ENCODE measurements around the gene TTBK2. TPM values are rescaled to one million over a fixed set of nuclear protein-coding genes. Genes with fewer than 3 reads are reported as not detected.

TTBK2 gene
- total RNA-seq, 1 donor = 15.2 TPM

GRCh38 chr15:42921342-42921731, 759 bp upstream of the TTBK2 start:
- Histone ChIP-seq H3K4me1 (ENCODE audit: insufficient read depth, low read length) (peaks cover 12% of the 10 kb centered on the region), H3K27ac (ENCODE audit: low read depth, low read length) (peak overlapping the region; percentile 47), H4K20me1 (ENCODE audit: insufficient read depth, low read length) (no peaks in the 10 kb centered on the region), H3K27me3 (ENCODE audit: insufficient read depth, low read length) (no peaks in the 10 kb centered on the region), H3K4me2 (ENCODE audit: insufficient read depth, low read length) (peak overlapping the region; percentile 99), H3K36me3 (ENCODE audit: insufficient read depth, low read length) (no peaks in the 10 kb centered on the region), H3K9me3 (ENCODE audit: low read depth, low read length) (no peaks in the 10 kb centered on the region), H2AFZ (ENCODE audit: low read length) (peak overlapping the region; percentile 100), H3K4me3 (ENCODE audit: insufficient read depth, low read length) (peak overlapping the region; percentile 83), H3K79me2 (ENCODE audit: insufficient read depth, low read length) (peaks cover 17% of the 10 kb centered on the region)
- no peak for DNase-seq (ENCODE audit: insufficient read length, low spot score, missing footprints)
- TF ChIP-seq CTCF (IDR thresholded peaks at IDR 0.05; ENCODE audit: extremely low read depth, low read depth, low read length) = no peak

DNA sequence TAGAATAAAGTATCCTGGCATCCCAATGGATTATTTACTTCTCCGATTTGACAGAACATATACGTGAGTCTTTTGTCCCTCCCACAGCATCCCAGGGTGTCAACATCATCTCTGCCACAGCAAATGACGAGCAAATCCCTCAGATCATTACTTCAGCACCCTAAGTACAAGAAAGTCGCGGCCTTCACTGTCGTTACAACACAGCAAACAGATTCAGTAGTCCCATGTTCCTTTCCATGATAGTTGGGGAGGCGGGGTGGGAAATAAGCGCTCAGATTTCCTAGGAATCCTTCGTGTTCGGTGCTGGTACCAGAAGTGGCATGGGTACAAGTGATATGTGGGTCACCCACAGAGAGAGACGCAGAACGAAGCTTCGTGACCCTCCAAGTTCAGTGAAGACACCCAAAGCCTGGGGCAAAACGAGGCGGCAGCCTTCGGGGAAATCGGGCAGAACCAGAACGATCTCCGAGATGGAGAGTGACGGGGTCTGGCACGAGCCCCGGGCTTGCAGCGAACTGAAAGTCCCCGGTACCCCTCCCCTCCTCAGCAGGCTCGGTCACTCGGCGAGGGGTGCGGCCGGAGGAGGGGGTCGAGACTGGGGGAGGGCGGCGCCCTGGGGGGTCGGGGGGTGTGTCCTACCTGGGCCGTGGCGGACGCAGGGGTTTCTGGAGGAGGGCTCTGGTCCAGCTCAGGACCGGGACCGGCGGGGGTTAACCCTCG, 619 bp downstream of the TTBK2 start:
- Histone ChIP-seq H3K4me1 (ENCODE audit: insufficient read depth, low read length) (peaks cover 15% of the 10 kb centered on the region), H3K4me2 (ENCODE audit: insufficient read depth, low read length) (peak overlapping the region; percentile 99), H4K20me1 (ENCODE audit: insufficient read depth, low read length) (no peaks in the 10 kb centered on the region), H2AFZ (ENCODE audit: low read length) (peak overlapping the region; percentile 91), H3K36me3 (ENCODE audit: insufficient read depth, low read length) (no peaks in the 10 kb centered on the region), H3K4me3 (ENCODE audit: insufficient read depth, low read length) (peak overlapping the region; percentile 83), H3K79me2 (ENCODE audit: insufficient read depth, low read length) (peaks cover 29% of the 10 kb centered on the region), H3K27me3 (ENCODE audit: insufficient read depth, low read length) (no peaks in the 10 kb centered on the region), H3K27ac (ENCODE audit: low read depth, low read length) (peak overlapping the region; percentile 13), H3K9me3 (ENCODE audit: low read depth, low read length) (no peaks in the 10 kb centered on the region)
- TF ChIP-seq CTCF (IDR thresholded peaks at IDR 0.05; ENCODE audit: extremely low read depth, low read depth, low read length) = no peak
- DNase-seq (ENCODE audit: insufficient read length, low spot score, missing footprints) = no peak

DNA sequence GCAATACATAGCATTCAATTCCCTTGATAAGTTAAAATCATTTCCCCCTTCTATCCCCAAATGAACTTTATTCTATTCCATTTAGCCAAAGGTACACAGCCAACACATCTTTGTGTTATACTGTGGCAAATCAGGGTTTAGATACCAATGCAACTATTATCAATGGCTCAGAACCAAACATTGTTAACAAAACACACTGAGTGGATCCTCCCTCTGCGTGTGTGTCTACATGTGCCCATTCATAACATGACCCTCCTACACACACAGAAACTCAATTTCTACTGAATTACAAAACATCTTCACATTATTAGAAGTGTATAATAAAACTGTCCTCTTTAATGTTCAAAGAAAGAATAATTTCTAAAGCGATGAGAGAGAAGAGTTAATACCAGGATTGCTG, 1.3 kb downstream of the TTBK2 start:
- DNase-seq (ENCODE audit: insufficient read length, low spot score, missing footprints) = no peak
- Histone ChIP-seq H3K4me2 (ENCODE audit: insufficient read depth, low read length) (peak overlapping the region; percentile 99), H2AFZ (ENCODE audit: low read length) (peak overlapping the region; percentile 91), H3K4me3 (ENCODE audit: insufficient read depth, low read length) (peak overlapping the region; percentile 83), H3K79me2 (ENCODE audit: insufficient read depth, low read length) (peaks cover 35% of the 10 kb centered on the region), H3K4me1 (ENCODE audit: insufficient read depth, low read length) (peaks cover 18% of the 10 kb centered on the region), H3K36me3 (ENCODE audit: insufficient read depth, low read length) (no peaks in the 10 kb centered on the region), H3K27me3 (ENCODE audit: insufficient read depth, low read length) (no peaks in the 10 kb centered on the region), H4K20me1 (ENCODE audit: insufficient read depth, low read length) (no peaks in the 10 kb centered on the region), H3K27ac (ENCODE audit: low read depth, low read length) (no peak overlapping the region), H3K9me3 (ENCODE audit: low read depth, low read length) (no peaks in the 10 kb centered on the region)
- TF ChIP-seq CTCF (IDR thresholded peaks at IDR 0.05; ENCODE audit: extremely low read depth, low read depth, low read length) = no peak

DNA sequence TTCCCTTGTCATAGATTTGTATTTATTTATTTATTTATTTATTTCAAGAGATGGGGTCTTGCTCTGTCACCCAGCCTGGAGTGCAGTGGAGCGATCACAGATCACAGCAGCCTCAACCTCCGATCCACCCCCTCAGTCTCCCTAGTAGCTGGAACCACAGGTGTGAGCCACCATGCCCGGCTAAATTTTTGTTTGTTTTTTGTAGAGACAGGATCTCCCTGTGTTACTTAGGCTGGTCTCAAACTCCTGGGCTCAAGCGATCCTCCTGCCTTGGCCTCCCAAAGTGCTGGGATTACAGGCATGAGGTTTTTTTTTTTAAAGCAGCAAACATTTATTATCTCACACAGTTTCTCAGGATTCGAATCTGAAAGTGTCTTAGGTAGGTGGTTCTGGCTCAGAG, 2.5 kb downstream of the TTBK2 start:
- H3K27me3 ChIP-seq (ENCODE audit: insufficient read depth, low read length) = no peaks in the 10 kb centered on the region
- H3K4me3 ChIP-seq (ENCODE audit: insufficient read depth, low read length) = no peak overlapping the region
- no peak for TF ChIP-seq CTCF (IDR thresholded peaks at IDR 0.05; ENCODE audit: extremely low read depth, low read depth, low read length)
- no peak overlapping the region for H2AFZ ChIP-seq (ENCODE audit: low read length)
- H3K36me3 ChIP-seq (ENCODE audit: insufficient read depth, low read length) = no peaks in the 10 kb centered on the region
- H3K79me2 ChIP-seq (ENCODE audit: insufficient read depth, low read length) = peaks cover 39% of the 10 kb centered on the region
- no peaks in the 10 kb centered on the region for H3K9me3 ChIP-seq (ENCODE audit: low read depth, low read length)
- no peak for DNase-seq (ENCODE audit: insufficient read length, low spot score, missing footprints)
- H3K27ac ChIP-seq (ENCODE audit: low read depth, low read length) = no peak overlapping the region
- H4K20me1 ChIP-seq (ENCODE audit: insufficient read depth, low read length) = no peaks in the 10 kb centered on the region
- peaks cover 18% of the 10 kb centered on the region for H3K4me1 ChIP-seq (ENCODE audit: insufficient read depth, low read length)
- no peak overlapping the region for H3K4me2 ChIP-seq (ENCODE audit: insufficient read depth, low read length)

Measured in osteoblast (primary cell).